ENCODE data around the gene UCP2.
"Not testable (repeated sequence)": the region's sequence is repeated elsewhere in the genome, so short reads cannot be mapped to it uniquely, and the experiment has no call there.

The UCP2 gene

DNA sequence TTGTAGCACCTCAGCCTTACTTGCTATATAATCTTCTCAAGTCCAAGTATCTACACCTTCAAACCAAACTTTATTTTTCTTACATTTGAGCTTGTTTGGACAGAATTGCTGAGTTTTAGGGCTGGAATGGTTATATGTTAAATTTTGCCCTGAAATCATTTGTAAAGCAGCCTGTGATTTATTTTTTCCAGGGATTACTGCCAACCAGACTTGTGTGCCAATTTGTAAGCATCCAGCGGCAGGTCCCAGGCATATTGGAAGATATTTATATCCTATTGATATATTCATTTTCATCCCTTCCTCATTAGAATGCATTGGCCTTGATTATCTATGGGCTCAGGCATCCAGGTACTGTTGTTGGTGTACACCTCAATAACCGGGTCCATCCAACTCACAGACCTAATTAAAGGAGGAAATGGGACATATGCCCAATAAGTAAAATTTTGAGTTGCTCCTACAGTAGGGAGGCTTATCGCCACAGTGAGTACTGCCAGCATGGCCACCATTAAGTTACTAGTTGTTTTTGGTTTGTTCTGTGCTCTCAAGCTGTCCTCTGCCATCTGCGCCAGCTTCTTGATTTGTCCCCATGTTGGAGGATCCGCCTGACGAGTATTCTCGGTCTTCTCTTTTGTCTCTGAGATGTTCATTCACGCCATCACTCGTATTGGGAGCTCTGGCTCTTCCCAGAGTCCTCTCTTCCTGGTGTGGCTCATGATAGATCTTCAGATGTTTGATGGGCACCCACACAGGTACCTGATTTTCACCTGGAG, 41.7 kb downstream of the UCP2 start:
- DNase-seq (ENCODE audit: low read depth), result no peak
- H3K4me3 ChIP-seq (replicated peaks; ENCODE audit: low read depth, low read length), result no peak overlapping the region
- TF ChIP-seq, protein P1, sequence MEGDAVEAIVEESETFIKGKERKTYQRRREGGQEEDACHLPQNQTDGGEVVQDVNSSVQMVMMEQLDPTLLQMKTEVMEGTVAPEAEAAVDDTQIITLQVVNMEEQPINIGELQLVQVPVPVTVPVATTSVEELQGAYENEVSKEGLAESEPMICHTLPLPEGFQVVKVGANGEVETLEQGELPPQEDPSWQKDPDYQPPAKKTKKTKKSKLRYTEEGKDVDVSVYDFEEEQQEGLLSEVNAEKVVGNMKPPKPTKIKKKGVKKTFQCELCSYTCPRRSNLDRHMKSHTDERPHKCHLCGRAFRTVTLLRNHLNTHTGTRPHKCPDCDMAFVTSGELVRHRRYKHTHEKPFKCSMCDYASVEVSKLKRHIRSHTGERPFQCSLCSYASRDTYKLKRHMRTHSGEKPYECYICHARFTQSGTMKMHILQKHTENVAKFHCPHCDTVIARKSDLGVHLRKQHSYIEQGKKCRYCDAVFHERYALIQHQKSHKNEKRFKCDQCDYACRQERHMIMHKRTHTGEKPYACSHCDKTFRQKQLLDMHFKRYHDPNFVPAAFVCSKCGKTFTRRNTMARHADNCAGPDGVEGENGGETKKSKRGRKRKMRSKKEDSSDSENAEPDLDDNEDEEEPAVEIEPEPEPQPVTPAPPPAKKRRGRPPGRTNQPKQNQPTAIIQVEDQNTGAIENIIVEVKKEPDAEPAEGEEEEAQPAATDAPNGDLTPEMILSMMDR (IDR thresholded peaks at IDR 0.05; ENCODE audit: low read length, missing control alignments), result no peak

DNA sequence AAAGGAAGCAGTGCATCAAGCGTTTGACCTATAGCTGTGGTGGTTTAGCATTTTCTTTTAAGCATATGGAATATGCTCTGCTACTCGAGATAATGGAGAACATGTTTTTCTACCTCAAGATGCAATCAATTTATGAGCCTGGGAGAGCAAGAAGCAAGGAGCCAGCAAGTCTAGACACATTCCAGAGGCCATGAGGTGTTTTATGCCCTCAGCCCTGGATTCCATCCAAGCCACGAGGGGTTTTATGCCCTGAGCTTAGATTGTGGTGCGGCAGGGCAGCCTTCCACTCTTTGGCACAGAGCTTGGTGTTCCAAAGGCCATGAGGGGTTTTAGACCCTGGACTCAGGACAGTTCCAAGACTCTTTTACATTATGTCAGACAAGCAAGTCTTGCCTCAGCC, 43.5 kb downstream of the UCP2 start:
- TF ChIP-seq, protein P1 (IDR thresholded peaks at IDR 0.05; ENCODE audit: low read length, missing control alignments), result no peak
- DNase-seq (ENCODE audit: low read depth), result no peak
- no peak overlapping the region for H3K4me3 ChIP-seq (replicated peaks; ENCODE audit: low read depth, low read length)

DNA sequence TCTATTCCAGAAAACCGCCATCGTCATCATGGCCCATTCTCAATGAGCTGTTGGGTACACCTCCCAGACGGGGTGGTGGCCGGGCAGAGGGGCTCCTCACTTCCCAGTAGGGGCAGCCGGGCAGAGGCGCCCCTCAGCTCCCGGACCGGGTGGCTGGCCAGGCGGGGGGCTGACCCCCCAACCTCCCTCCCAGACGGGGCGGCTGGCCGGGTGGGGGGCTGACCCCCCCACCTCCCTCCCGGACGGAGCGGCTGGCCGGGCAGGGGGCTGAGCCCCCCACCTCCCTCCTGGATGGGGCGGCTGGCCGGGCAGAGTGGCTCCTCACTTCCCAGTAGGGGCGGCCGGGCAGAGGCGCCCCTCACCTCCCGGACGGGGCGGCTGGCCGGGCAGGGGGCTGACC, 46.6 kb downstream of the UCP2 start:
- not testable (repeated sequence) for DNase-seq (ENCODE audit: low read depth); H3K4me3 ChIP-seq (replicated peaks; ENCODE audit: low read depth, low read length)

DNA sequence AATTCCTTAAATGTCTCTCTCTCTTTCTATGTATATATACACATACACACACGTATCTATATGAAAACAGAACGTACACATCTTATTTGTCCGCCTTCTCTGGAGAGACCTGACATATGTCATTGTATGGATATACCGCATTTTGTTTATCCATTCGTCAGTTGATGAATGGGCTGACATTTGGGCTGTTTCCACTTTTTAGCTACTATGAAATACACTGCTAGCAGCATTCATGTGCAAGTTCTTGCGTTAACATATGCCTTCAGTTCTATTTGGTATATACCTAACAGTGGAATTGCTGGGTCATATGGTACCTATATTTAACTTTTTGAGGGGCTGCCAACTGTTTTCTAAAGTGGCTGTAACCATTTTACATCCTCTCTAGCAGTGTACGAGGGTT, 49.9 kb downstream of the UCP2 start:
- no peak overlapping the region for H3K4me3 ChIP-seq (replicated peaks; ENCODE audit: low read depth, low read length)
- TF ChIP-seq, protein P1 (IDR thresholded peaks at IDR 0.05; ENCODE audit: low read length, missing control alignments), result no peak
- DNase-seq (ENCODE audit: low read depth), result no peak

DNA sequence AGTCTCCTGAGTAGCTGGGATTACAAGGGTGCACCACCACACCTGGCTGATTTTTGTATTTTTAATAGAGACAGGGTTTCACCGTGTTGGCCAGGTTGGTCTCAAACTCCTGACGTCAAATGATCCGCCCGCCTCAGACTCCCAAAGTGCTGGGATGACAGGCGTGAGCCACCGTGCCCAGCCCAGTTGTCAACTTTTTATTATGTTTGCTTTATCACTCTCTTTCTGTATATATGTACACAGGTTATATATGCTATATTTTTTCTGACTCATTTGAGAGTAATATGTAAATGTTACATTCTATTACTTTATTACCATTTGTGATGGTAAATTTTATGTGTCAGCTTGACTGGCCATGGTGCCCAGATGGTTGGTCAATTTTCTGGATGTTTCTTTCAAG, 50.7 kb downstream of the UCP2 start:
- no peak overlapping the region for H3K4me3 ChIP-seq (replicated peaks; ENCODE audit: low read depth, low read length)
- TF ChIP-seq, protein P1 (IDR thresholded peaks at IDR 0.05; ENCODE audit: low read length, missing control alignments), result no peak
- no peak for DNase-seq (ENCODE audit: low read depth)

DNA sequence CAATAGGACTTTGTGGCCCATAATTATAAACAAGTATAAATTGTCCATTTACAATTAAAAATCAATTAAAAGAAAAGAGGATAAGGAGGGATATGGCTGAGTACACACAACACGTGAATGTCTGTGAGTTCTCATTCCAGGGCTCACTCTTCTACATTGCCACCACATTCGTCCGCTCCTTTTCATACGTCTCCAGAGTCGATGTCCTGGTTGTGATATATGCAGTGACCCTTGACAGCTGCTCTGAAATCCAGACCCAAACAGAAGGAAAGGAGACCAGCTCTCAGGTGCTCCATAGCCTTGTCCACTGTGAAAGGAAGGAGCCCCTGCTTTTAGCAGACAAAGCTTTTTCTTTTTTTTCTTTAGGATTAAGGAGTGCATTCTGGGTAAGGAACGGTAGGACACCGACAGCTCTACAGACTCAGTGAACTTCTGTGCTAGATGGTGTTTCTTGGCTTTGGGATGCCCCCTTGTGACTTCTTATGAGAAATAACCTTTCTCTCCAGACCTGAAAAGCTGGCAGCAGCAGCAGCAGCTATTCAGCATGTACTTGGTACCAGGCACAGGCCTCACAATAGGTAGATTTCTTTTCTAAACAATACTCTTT, 51.5 kb downstream of the UCP2 start:
- DNase-seq (ENCODE audit: low read depth), result peak; percentile 91
- no peak overlapping the region for H3K4me3 ChIP-seq (replicated peaks; ENCODE audit: low read depth, low read length)
- TF ChIP-seq, protein P1 (IDR thresholded peaks at IDR 0.05; ENCODE audit: low read length, missing control alignments), result peak; percentile 53

DNA sequence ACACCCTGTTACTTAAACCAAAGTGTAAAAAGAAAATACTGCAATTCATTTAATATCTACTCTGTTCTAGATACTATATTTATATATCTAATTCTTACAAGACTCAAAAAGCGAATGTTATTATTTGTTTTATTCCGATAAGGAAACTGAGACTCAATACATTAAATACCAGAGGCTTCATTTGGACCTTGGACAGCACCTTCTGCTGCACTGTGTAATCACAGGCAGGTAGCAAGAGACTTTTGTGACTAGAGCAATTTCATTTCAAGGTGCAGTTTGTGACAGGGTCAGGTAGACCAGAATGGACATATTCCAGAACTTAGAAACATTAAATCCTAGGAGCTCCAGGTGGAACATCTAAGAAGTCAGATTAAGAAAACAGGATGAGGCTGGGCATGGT, 53.3 kb downstream of the UCP2 start:
- DNase-seq (ENCODE audit: low read depth), result no peak
- no peak overlapping the region for H3K4me3 ChIP-seq (replicated peaks; ENCODE audit: low read depth, low read length)
- TF ChIP-seq, protein P1 (IDR thresholded peaks at IDR 0.05; ENCODE audit: low read length, missing control alignments), result no peak
